ENCODE data around the gene SIGLEC11. TPM values are rescaled to one million over a fixed set of nuclear protein-coding genes. Genes with fewer than 3 reads are reported as not detected.

SIGLEC11 gene, protein sequence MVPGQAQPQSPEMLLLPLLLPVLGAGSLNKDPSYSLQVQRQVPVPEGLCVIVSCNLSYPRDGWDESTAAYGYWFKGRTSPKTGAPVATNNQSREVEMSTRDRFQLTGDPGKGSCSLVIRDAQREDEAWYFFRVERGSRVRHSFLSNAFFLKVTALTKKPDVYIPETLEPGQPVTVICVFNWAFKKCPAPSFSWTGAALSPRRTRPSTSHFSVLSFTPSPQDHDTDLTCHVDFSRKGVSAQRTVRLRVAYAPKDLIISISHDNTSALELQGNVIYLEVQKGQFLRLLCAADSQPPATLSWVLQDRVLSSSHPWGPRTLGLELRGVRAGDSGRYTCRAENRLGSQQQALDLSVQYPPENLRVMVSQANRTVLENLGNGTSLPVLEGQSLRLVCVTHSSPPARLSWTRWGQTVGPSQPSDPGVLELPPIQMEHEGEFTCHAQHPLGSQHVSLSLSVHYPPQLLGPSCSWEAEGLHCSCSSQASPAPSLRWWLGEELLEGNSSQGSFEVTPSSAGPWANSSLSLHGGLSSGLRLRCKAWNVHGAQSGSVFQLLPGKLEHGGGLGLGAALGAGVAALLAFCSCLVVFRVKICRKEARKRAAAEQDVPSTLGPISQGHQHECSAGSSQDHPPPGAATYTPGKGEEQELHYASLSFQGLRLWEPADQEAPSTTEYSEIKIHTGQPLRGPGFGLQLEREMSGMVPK
- not detected in 2 replicates for total RNA-seq

GRCh38 chr19:49960980-49961379, at the start of gene SIGLEC11:
SIGLEC11 (minus strand) TSS chr19:49961172; CDS start chr19:49961081, 91 bp downstream.

GRCh38 chr19:49929121-49929610, 31.8 kb downstream of the SIGLEC11 start, which contains the start of the genes ATF5 and NUP62:
ATF5 (plus strand) TSS chr19:49929205; CDS start chr19:49930851, 1,646 bp downstream.
NUP62 (minus strand) TSS chr19:49929504; CDS start chr19:49909807, 19,697 bp downstream.

Other genes with a start within 250 kb of the SIGLEC11 start
- 0.19 TPM in 1 of 2 replicates, not detected in the other for gene TSKS, start 197.9 kb downstream of the SIGLEC11 start, total RNA-seq
- 130 and 131 TPM in 2 replicates for gene AP2A1, start 194.2 kb downstream of the SIGLEC11 start, total RNA-seq
- gene FUZ, start 147.9 kb downstream of the SIGLEC11 start, total RNA-seq: 13.7 and 18.7 TPM in 2 replicates
- gene MED25, start 142.9 kb downstream of the SIGLEC11 start, total RNA-seq: 22.1 and 34.8 TPM in 2 replicates
- 66.8 and 71.9 TPM in 2 replicates for gene PTOV1, start 110.0 kb downstream of the SIGLEC11 start, total RNA-seq
- gene PNKP, start 93.6 kb downstream of the SIGLEC11 start, total RNA-seq: 57.2 and 59.7 TPM in 2 replicates
- gene AKT1S1, start 83.8 kb downstream of the SIGLEC11 start, total RNA-seq: 26.8 and 40.6 TPM in 2 replicates
- 13.0 and 15.0 TPM in 2 replicates for gene TBC1D17, start 83.5 kb downstream of the SIGLEC11 start, total RNA-seq
- not detected in 2 replicates for gene IL4I1, start 64.3 kb downstream of the SIGLEC11 start, total RNA-seq
- 6.5 and 11.1 TPM in 2 replicates for gene ATF5, start 32.0 kb downstream of the SIGLEC11 start, total RNA-seq
- gene NUP62, start 31.7 kb downstream of the SIGLEC11 start, total RNA-seq: 36.3 and 42.0 TPM in 2 replicates
- 17.1 and 32.4 TPM in 2 replicates for gene VRK3, start 64.2 kb upstream of the SIGLEC11 start, total RNA-seq
- 3.5 and 5.7 TPM in 2 replicates for gene ZNF473, start 64.8 kb upstream of the SIGLEC11 start, total RNA-seq
- gene IZUMO2, start 202.1 kb upstream of the SIGLEC11 start, total RNA-seq: not detected in 2 replicates
- 43.9 and 49.5 TPM in 2 replicates for gene MYH14, start 242.4 kb upstream of the SIGLEC11 start, total RNA-seq